GM12892 (cell line): Measurements from ENCODE around the gene MADCAM1.

Source experiments
- DNase-seq: peaks from one replicate; pipeline ENCODE4 v3.0.0; 2011; ENCODE audit not compliant: insufficient read length
- FAIRE-seq: peaks from 2 replicates; lab custom pipeline; 2011; peaks lifted over from hg19 to GRCh38; lab: Jason Lieb, UNC
- POLR2A ChIP-seq: IDR thresholded peaks from 2 replicates; pipeline ENCODE4 v1.6.1; 2011; ENCODE audit warnings: low read depth, low read length, control low read depth
- POLR2AphosphoS5 ChIP-seq: IDR thresholded peaks from 2 replicates; pipeline ENCODE4 v1.6.1; 2011; ENCODE audit warnings: low read depth, low read length, control low read depth
- TAF1 ChIP-seq: IDR thresholded peaks from 2 replicates; pipeline ENCODE4 v1.6.1; 2011; ENCODE audit warnings: low read depth, mild to moderate bottlenecking, control low read depth, low read length, borderline replicate concordance

Gene MADCAM1

DNA sequence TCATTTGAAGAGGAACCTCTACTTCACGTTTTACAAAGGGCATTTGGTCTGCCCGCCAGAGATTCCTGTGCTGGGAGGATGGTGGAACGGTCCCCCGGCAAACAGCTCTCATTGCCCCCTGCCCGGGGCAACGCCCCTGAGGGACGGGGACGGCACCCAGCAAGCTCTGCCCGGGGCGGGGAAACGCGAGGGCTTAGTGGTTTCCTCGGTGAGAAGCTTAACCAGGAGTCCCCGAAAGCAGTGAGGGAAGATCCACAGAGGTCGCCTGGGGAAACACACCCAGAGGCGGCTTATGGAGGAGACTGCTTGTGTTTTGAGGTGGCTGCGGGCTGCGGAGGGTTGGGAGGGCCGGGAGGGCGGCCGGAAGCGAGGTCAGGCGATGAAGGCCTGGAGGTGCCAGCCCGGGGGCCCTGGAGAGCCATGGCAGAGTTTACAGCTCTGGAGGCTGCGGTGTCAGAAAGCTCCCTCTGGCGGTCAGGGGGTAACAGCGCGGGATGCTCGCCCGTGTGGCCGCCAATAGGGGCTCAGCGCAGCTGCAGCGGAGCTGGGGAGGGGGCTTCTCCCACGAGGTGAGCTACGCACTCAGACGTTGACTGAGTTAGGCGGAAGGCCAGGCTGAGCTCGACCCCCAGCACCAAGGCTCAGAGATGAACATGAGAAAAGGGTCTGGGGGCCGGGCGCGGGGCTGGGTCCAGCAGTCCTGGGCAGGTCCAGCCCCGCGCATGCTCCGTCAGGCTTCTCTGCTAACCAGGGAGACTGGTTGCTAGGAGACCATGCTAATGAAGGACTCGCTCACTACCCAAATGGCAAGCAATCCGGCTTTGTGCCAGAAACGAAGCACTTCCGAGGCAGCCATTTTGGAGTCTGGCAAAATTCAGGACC lies 10.4 kb downstream of the MADCAM1 start:
- DNase-seq = peak; percentile 95
- no peak for FAIRE-seq
- TF ChIP-seq TAF1 (peak; percentile 30; the same call in 1 of the 2 replicates), POLR2A (peak; percentile 43; the same call in 1 of the 2 replicates), POLR2AphosphoS5 (no peak)

DNA sequence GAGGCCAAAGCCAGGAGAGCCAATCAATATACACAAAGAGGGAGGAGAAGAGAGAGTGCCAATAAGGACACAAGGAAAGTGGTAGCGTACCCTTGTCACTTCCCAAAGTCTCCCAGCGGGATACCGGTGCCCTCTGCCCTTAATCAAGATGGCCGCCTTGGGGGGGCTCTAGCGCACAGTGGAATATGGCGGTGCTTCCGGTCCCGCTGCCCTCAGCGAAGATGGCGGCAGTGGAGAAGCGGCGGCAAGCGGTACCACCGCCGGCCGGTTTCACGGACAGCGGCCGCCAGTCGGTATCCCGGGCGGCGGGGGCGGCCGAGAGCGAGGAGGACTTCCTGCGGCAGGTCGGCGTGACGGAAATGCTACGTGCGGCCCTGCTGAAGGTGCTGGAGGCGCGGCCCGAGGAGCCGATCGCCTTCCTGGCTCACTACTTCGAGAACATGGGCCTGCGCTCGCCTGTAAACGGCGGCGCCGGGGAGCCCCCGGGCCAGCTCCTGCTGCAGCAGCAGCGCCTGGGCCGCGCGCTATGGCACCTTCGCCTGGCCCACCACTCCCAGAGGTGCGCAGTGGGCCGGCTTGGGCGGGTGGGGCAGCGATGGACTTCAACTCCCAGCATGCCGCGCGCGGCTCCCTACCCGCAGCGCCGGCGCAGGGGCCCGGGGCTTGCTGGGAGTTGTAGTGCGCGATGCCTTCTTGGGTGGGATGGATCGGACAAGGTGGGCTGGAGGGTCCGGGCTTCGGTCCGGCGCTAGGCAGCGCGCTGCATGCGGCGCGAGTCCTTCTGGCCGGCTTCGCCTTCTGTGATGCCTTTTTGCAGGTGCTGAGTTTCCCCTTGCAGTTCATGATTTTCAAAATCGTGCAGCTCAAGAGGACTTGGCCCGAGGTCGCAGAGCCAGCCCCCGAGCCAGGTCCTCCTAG lies 11.3 kb downstream of the MADCAM1 start, which contains the start of gene TPGS1:
Gene TPGS1, plus strand, starts transcription at position 212 of the 918 bp plus-strand sequence. Its CDS starts 10 bp downstream, at position 222.
- FAIRE-seq (peak; percentile 95), DNase-seq (peak; percentile 85)
- peak; percentile 75; the same call in 1 of the 2 replicates for TF ChIP-seq POLR2A
- TF ChIP-seq POLR2AphosphoS5 = no peak
- TF ChIP-seq TAF1 = peak; percentile 84

DNA sequence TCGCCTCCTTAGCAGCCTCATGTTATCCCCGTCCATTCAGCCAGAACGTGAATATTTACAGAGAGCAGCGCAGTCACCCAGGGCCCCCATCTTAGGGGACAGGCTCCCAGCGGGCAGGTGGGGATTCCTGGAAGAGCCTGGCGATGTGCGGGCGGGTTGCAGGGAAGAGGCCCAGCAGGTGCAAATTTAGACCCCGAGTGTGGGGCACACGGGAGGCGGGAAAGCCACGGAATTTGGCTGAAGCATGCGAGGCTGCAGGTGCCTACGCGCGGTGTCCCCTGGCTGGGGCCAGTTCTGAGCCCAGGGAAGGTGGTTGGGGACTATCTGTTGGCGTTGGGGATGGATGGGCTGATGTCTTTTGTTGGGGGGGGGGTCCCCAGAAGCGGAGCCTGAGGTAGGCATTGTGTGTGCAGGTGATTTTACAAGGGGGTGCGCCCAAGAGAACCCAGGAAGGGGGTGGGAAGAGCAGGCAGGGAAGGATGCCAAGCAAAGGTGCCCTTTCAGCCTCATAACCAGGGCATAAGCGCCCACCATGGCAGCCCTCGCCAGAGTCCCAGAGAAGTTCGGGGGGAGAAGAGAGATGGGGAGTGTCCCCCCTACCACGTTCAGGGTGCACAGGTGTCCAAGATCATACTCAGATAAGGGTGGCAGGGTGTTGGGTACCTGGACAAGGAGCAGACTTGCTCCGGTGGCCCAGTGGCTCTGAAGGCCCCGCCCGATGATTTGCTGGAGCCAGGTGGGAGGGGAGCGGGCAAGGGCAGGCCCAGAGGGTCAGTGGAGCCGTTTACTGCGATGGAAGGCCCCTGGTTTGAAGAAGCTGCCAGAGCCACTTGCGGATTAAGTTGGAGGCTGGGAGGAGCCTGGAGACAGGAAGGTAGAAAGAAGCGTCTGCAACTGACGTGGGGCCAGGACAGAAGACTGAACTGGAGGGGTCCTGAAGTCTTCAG lies 12.2 kb downstream of the MADCAM1 start:
- TF ChIP-seq POLR2AphosphoS5 (no peak), TAF1 (no peak), POLR2A (no peak)
- FAIRE-seq (no peak), DNase-seq (no peak)

DNA sequence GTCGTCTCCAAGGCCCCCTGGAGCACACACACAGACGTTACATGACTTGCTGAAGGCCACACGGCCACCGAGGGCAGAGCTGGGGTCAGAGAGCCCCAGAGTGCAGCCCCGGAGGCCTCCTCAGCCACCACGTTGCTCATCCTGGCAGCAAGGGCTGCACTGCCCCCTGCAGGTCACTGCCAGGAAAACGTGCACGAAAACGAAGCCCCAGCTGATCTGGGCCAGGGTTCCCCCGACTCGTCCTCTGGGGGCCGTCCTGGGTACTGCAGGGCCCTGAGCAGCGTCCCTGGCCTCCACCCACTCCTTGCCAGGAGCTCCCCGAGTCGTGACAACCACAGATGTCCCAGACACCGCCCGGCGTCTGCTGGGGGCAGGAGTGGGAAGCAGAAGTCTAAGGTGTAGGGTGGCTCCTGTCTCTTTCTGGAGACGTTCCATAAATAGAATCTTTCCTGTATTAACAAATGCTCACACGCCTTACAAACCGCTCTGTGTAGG lies 14.4 kb downstream of the MADCAM1 start:
- TF ChIP-seq POLR2AphosphoS5 (no peak), TAF1 (no peak), POLR2A (no peak)
- DNase-seq = peak; percentile 86
- peak; percentile 94 for FAIRE-seq

DNA sequence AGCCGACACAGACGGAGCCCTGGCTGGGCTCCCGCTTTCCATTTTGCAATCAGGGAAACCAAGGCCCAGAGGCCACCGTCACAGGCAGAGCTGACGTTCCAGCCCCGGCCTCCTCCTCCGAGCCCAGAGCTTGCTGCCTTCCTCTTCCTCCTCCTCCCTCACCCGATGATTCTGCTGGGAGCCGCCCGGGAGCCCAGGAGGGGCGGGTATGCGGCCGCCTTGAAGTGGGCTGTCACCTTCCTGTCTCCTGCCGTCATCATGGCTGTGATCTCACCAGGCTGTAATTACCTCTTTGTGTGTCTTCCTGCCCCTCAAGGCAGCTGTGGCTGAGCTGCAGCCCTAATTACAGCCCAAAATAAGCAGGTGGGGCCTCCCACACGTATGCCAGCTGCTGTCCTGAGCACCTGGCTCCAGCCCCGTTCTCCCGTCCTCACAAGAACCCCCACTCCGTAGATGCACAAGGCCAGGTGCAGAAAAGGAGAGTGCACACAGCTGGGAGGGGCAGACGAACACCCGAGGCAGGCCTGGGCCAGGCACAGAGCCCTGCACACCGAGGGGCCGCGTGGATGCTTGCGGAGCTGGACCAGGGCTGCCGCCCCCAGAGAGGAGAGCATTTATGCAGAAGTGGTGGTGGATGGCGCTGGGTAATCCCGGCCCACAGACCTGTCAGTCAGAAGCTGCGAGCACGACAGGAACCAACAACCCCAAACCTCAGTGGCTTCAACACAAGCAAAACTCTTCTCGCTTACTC lies 15.0 kb downstream of the MADCAM1 start:
- FAIRE-seq = peak; percentile 65
- DNase-seq = no peak
- no peak for TF ChIP-seq POLR2A
- TF ChIP-seq POLR2AphosphoS5 = no peak
- no peak for TF ChIP-seq TAF1

DNA sequence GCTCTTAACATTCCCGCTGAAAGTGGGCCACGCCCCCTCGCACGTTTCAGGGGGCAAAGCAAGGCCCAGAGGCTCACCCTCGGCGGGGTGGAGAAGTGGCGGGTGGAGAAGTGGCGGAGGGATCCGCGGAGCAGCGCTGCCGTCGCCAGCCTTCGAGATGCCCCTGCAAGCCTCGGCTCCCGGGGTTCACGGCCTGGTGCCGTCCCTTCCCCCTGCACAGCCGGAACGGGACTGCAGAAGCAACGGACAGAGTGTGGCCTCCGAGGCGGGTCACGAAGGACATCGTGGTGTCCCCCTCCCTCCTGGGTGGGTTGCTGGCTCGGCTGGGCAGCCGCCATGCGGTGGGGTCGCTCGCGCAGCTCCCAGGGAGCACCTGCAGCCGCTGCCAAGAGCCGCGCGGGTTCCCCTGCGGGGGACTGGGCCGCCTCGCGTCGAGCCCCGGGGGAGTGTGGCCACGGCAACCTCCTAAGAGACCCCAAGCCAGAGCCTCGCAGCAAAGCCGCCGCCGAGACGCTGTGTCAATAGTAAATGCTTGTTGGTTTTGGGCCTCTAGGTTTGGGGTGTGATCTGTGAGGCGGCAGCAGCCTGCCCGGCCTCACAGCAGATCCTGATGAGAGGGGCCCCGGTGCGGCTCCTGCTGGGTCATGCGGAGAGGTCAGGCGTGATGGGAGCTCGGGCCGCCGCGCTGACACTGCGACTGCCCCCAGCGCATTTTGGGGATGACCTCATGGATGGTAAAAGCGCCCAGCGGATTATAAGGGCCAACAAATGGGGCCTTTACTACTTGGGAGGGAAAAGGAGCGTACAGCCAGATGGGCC lies 16.5 kb downstream of the MADCAM1 start:
- TF ChIP-seq POLR2AphosphoS5 = no peak
- no peak for TF ChIP-seq TAF1
- TF ChIP-seq POLR2A = no peak
- DNase-seq (no peak), FAIRE-seq (no peak)

DNA sequence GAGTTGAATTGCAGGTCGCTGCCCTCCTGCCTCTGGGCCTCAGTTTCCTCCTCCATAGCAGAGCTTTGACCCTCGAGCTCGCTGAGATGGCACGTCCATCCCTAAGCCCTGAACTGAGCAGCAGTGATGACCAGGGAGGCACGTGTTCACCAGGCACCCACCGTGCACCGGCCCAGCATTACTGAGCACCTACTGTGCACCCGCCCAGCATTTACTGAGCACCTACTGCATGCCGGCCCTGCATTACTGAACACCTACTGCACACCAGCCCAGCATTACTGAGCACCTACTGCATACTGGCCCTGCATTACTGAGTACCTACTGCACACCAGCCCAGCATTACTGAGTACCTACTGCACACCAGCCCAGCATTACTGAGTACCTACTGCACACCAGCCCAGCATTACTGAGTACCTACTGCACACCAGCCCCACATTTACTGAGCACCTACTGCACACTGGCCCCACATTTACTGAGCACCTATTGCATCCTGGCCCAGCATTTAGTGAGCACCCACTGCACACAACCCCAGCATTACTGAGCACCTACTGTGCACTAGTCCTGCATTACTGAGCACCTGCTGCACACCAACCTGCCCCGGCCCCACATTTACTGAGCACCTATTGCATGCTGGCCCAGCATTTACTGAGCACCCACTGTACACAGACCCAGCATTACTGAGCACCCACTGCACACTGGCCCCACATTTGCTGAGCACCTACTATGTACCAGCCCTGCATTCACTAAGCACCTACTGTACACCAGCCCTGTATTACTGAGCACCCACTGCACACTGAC lies 17.3 kb downstream of the MADCAM1 start:
- no peak for TF ChIP-seq POLR2AphosphoS5
- TF ChIP-seq POLR2A = no peak
- no peak for TF ChIP-seq TAF1
- no peak for DNase-seq
- FAIRE-seq = no peak

DNA sequence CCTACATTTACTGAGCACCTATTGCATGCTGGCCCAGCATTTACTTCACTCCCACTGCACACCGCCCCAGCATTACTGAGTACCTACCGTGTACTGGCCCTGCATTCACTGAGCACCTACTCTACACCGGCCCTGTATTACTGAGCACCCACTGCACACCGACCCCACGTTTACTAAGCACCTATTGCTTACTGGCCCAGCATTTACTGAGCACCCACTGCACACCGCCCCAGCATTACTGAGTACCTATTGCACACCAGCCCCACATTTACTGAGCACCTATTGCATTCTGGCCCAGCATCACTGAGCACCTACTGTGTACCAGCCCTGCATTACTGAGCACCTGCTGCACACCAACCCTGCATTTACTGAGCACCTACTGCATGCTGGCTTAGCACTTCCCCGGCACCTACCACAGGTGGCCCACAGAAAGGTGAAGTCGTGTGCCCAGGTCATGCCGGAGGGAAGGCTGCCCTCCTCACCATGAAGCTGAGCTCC lies 17.9 kb downstream of the MADCAM1 start:
- DNase-seq (no peak), FAIRE-seq (no peak)
- no peak for TF ChIP-seq POLR2A
- TF ChIP-seq POLR2AphosphoS5 = no peak
- TF ChIP-seq TAF1 = no peak
